MM.1S (cell line): ENCODE results near the gene PLOD3.

Source experiments
- EZH2 ChIP-seq: fragments of 300-600 bp; sonication (generic); optimal IDR thresholded peaks from 2 replicates; pipeline ENCODE3; 2017; ENCODE audit warnings: low read depth, mild to moderate bottlenecking, antibody characterized with exemption, low read length, mixed read lengths
- EZH2phosphoT487 ChIP-seq: fragments of 300-600 bp; sonication (generic); IDR thresholded peaks from 2 replicates; pipeline ENCODE4 v1.6.1; 2018; ENCODE audit warnings: antibody characterized with exemption, low read length
- TF ChIP-seq, protein P1 (sequence below): fragments of 300-600 bp; sonication (generic); IDR thresholded peaks from 2 replicates; pipeline ENCODE4 v1.5.1; 2016; ENCODE audit warnings: antibody characterized with exemption, low read length, mixed read lengths

DNA sequence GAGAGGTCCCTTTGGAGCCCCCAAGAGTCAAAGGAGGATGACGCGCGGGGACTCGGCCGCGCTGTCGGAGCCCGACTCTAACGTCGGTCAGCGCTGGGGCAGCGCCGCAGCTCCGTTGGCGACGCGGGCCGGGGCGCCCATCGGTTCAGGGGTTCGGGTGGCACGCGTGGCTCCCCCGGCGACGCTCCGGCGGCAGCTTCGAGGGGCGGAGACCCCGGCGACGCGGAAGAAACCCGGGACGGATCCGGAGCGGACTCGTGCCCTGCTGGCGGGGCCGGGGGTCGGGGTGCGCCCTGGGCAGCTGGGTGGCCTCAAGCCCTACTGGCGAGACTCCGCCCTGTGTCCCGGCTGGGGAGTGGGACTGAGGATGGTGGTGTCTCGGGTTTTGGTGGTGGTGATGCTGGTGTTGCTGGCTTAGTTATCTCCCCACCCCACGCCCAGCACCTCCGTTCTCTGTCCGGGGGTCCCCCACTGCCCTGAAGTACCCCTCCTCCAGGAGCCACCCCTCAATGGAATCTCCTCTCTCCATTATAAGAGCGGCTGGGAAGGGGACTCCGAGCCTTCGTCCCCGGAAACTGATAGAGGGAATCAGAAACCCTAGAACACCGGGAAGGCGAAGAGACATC is 37.1 kb downstream of the PLOD3 start, which contains the start of gene NAT16:
- TF ChIP-seq, protein P1, sequence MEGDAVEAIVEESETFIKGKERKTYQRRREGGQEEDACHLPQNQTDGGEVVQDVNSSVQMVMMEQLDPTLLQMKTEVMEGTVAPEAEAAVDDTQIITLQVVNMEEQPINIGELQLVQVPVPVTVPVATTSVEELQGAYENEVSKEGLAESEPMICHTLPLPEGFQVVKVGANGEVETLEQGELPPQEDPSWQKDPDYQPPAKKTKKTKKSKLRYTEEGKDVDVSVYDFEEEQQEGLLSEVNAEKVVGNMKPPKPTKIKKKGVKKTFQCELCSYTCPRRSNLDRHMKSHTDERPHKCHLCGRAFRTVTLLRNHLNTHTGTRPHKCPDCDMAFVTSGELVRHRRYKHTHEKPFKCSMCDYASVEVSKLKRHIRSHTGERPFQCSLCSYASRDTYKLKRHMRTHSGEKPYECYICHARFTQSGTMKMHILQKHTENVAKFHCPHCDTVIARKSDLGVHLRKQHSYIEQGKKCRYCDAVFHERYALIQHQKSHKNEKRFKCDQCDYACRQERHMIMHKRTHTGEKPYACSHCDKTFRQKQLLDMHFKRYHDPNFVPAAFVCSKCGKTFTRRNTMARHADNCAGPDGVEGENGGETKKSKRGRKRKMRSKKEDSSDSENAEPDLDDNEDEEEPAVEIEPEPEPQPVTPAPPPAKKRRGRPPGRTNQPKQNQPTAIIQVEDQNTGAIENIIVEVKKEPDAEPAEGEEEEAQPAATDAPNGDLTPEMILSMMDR: no peak
- TF ChIP-seq EZH2phosphoT487: no peak
- no peak for TF ChIP-seq EZH2
